HepG2 (cell line): ENCODE data around the gene NET1. TPM values are rescaled to one million over a fixed set of nuclear protein-coding genes. Genes with fewer than 3 reads are reported as not detected.

ENCODE experiments used
- ATAC-seq: fragments of 200-7000 bp; cut with Tn5 transposase; 3 replicates; pipeline ENCODE4 v1.9.1; 2020; ENCODE audit warnings: mild to moderate bottlenecking, moderate library complexity
- BruUV-seq: library from RNA; stranded (reverse); fragments of 400-500 nt; replicated peaks from 2 replicates; lab custom pipeline; 2021; lab: Mats Ljungman, UMichigan
- CTCF ChIA-PET: fragments of 300-600 bp; formaldehyde crosslinking; extraction: SDS; loops from one replicate; lab custom pipeline; 2021; ENCODE audit warnings: low total read pairs, inconsistent platforms, low intra/inter-chr PET ratio; lab: Yijun Ruan, JAX
- POLR2A ChIA-PET: fragments of 350-600 bp; sonication (Branson Sonifier 250); formaldehyde crosslinking; loops from one replicate; lab custom pipeline; 2020; ENCODE audit warnings: antibody characterized with exemption, inconsistent platforms; lab: Yijun Ruan, JAX
- DNase-seq: peaks from one replicate; pipeline ENCODE4 v3.0.0-alpha.2; 2015; ENCODE audit warnings: low spot score
- FAIRE-seq: peaks from 3 replicates; lab custom pipeline; 2011; peaks lifted over from hg19 to GRCh38; lab: Jason Lieb, UNC
- H2AFZ ChIP-seq: one replicate; pipeline ENCODE4 v1.6.1; 2011; ENCODE audit warnings: low read length, inconsistent platforms
- H3K27ac ChIP-seq: fragments of 300-600 bp; 3 replicates; pipeline ENCODE4 v1.8.0; 2011; ENCODE audit warnings: mixed run types, mild to moderate bottlenecking, mixed read lengths, low read length, inconsistent platforms; ENCODE audit not compliant: insufficient read depth; ENCODE audit errors: extremely low read length
- H3K27me3 ChIP-seq, 2 experiments: fragments of 200-600 bp in 1 of 2; 2 replicates in 1 of 2; 3 replicates in 1 of 2; pipeline versions ENCODE4 v1.6.0 to v1.8.0; 2011; ENCODE audit warnings: low read length in 2 of 2, mild to moderate bottlenecking in 2 of 2, moderate library complexity in 2 of 2, inconsistent platforms in 1 of 2; ENCODE audit not compliant: insufficient read depth in 2 of 2, control insufficient read depth in 1 of 2
- H3K36me3 ChIP-seq, 2 experiments: fragments of 200-600 bp in 1 of 2; replicated peaks in 1 of 2; 2 replicates in 1 of 2; 3 replicates in 1 of 2; pipeline versions ENCODE4 v1.5.1 to v1.8.0; 2011; ENCODE audit warnings: low read length in 2 of 2, inconsistent platforms in 1 of 2; ENCODE audit not compliant: insufficient read depth in 2 of 2, control insufficient read depth in 1 of 2
- H3K4me1 ChIP-seq: 2 replicates; pipeline ENCODE4 v1.5.1; 2012; ENCODE audit warnings: low read length, inconsistent platforms; ENCODE audit not compliant: insufficient read depth
- H3K4me2 ChIP-seq: 2 replicates; pipeline ENCODE4 v1.6.0; 2011; ENCODE audit warnings: low read depth, low read length, inconsistent platforms
- H3K4me3 ChIP-seq, 3 experiments: fragments of 200-600 bp in 1 of 3; sonication (generic), shearing (Covaris generic) in 1 of 3; replicated peaks in 1 of 3; 2 replicates each; pipeline ENCODE4 v1.5.1; 2011 to 2016; ENCODE audit warnings: low read length in 3 of 3, inconsistent platforms in 2 of 3, low read depth in 2 of 3, mild to moderate bottlenecking in 2 of 3, control low read depth in 1 of 3, mixed read lengths in 1 of 3; ENCODE audit not compliant: insufficient read depth in 1 of 3
- H3K79me2 ChIP-seq: one replicate; pipeline ENCODE4 v1.6.1; 2011; ENCODE audit warnings: low read length, inconsistent platforms; ENCODE audit not compliant: insufficient read depth
- H3K9ac ChIP-seq: 2 replicates; pipeline ENCODE4 v1.6.0; 2011; ENCODE audit warnings: mild to moderate bottlenecking, low read depth, low read length, inconsistent platforms; ENCODE audit not compliant: insufficient read depth
- H3K9me3 ChIP-seq: 2 replicates; pipeline ENCODE4 v1.5.1; 2012; ENCODE audit warnings: mild to moderate bottlenecking, low read length
- H4K20me1 ChIP-seq: 2 replicates; pipeline ENCODE4 v1.6.0; 2011; ENCODE audit warnings: inconsistent platforms, mild to moderate bottlenecking, low read length, moderate library complexity; ENCODE audit not compliant: insufficient read depth
- CREB3 ChIP-seq: sonication (generic); formaldehyde crosslinking; IDR thresholded peaks from 2 replicates; pipeline ENCODE4 v1.5.0; 2020; ENCODE audit warnings: missing genetic modification reagents
- GLI4 ChIP-seq: sonication (generic); formaldehyde crosslinking; IDR thresholded peaks from 2 replicates; pipeline ENCODE4 v1.5.1; 2020; ENCODE audit warnings: missing genetic modification reagents, mild to moderate bottlenecking, moderate library complexity, borderline replicate concordance
- JDP2 ChIP-seq: sonication (generic); formaldehyde crosslinking; IDR thresholded peaks from 2 replicates; pipeline ENCODE4 v1.8.1; 2022; ENCODE audit warnings: missing genetic modification reagents, borderline replicate concordance
- NBN ChIP-seq: fragments of 450-650 bp; conservative IDR thresholded peaks from 2 replicates; pipeline ENCODE4 v1.6.1; 2017
- NCOA5 ChIP-seq: sonication (generic); formaldehyde crosslinking; IDR thresholded peaks from 2 replicates; pipeline ENCODE4 v1.4.0; 2020; ENCODE audit warnings: missing genetic modification reagents
- POLR2G ChIP-seq: fragments of 200-400 bp; formaldehyde crosslinking; IDR thresholded peaks from 2 replicates; pipeline ENCODE4 v1.6.1; 2018; ENCODE audit warnings: mild to moderate bottlenecking, low read depth, low read length, moderate library complexity
- RBFOX2 ChIP-seq: fragments of 200-400 bp; formaldehyde crosslinking; IDR thresholded peaks from 2 replicates; pipeline ENCODE4 v1.6.1; 2017; ENCODE audit warnings: low read depth, mild to moderate bottlenecking, low read length
- SIN3A ChIP-seq: IDR thresholded peaks from 2 replicates; pipeline ENCODE4 v1.6.1; 2011; ENCODE audit warnings: low read depth, mild to moderate bottlenecking, control low read depth, low read length, borderline replicate concordance
- ZC3H13 ChIP-seq: sonication (generic); formaldehyde crosslinking; IDR thresholded peaks from 2 replicates; pipeline ENCODE4 v1.8.1; 2023; ENCODE audit warnings: mild to moderate bottlenecking, missing genetic modification reagents, moderate library complexity
- ZIK1 ChIP-seq: sonication (generic); formaldehyde crosslinking; IDR thresholded peaks from 2 replicates; pipeline ENCODE4 v1.5.0; 2020; ENCODE audit warnings: mild to moderate bottlenecking, low read depth, missing genetic modification reagents, borderline replicate concordance
- ZNF431 ChIP-seq: sonication (generic); formaldehyde crosslinking; IDR thresholded peaks from 2 replicates; pipeline ENCODE4 v1.9.0; 2022; ENCODE audit warnings: missing genetic modification reagents, low read depth, mild to moderate bottlenecking, borderline replicate concordance
- ZNF562 ChIP-seq: sonication (generic); formaldehyde crosslinking; IDR thresholded peaks from 2 replicates; pipeline ENCODE4 v1.8.0; 2022; ENCODE audit warnings: missing genetic modification reagents, borderline replicate concordance
- ZNF570 ChIP-seq: sonication (generic); formaldehyde crosslinking; IDR thresholded peaks from 2 replicates; pipeline ENCODE4 v1.4.0; 2020; ENCODE audit warnings: mild to moderate bottlenecking, missing genetic modification reagents, borderline replicate concordance
- ZNF616 ChIP-seq: sonication (generic); formaldehyde crosslinking; IDR thresholded peaks from 2 replicates; pipeline ENCODE4 v1.5.0; 2020; ENCODE audit warnings: low read depth, mild to moderate bottlenecking, missing genetic modification reagents
- ZNF790 ChIP-seq: sonication (generic); formaldehyde crosslinking; IDR thresholded peaks from 2 replicates; pipeline ENCODE4 v1.8.0; 2022; ENCODE audit warnings: missing genetic modification reagents, mild to moderate bottlenecking, borderline replicate concordance
- ZNF879 ChIP-seq: sonication (generic); formaldehyde crosslinking; IDR thresholded peaks from 2 replicates; pipeline ENCODE4 v1.8.1; 2023; ENCODE audit warnings: missing genetic modification reagents
- ZSCAN31 ChIP-seq: sonication (generic); formaldehyde crosslinking; IDR thresholded peaks from 2 replicates; pipeline ENCODE4 v1.5.0; 2020; ENCODE audit warnings: low read depth, mild to moderate bottlenecking, missing genetic modification reagents
- WGBS: methylation state at CpG from one replicate; pipeline ENCODE4 v1.1.6; 2017; ENCODE audit warnings: low lambda C conversion rate; 5-methylcytosine and 5-hydroxymethylcytosine counted together
- in situ Hi-C: cut with HindIII; loops from 2 replicates; pipeline ENCODE4 v1.10.0; 2017; ENCODE audit warnings: low pct_unique_long_range_greater_than_20kb; ENCODE audit not compliant: extremely low pct_ligation_motif_present
- intact Hi-C: fragments of 100-400 bp; cut with micrococcal nuclease; formaldehyde crosslinking; loops from one replicate; pipeline ENCODE4 v1.10.0; 2022; ENCODE audit not compliant: unreplicated experiment
- polyA plus RNA-seq, 8 experiments: library from polyadenylated mRNA; depleted of rRNA in 3 of 8; stranded (reverse) in 7 of 8; unstranded in 1 of 8; fragments of >200 nt; fragmentation: Illumina TruSeq in 4 of 8; extraction: Trizol in 4 of 8; gene quantifications; 2 replicates each; pipeline versions ENCODE4 v1.2.1 to v1.2.3, GENCODE V29; 2011 to 2016; ENCODE audit warnings: low read depth in 4 of 8, missing spikeins in 1 of 8, mixed read lengths in 1 of 8; ENCODE audit not compliant: insufficient read depth in 1 of 8
- total RNA-seq, 5 experiments: library from RNA; depleted of rRNA; stranded (reverse); fragments of >200 nt; fragmentation: Illumina TruSeq; extraction: Trizol; gene quantifications; 2 replicates each; pipeline ENCODE4 v1.2.3, GENCODE V29; 2016; ENCODE audit warnings: low read depth in 1 of 5
- TF ChIP-seq, protein P1 (sequence below): sonication (generic); formaldehyde crosslinking; IDR thresholded peaks from 2 replicates; pipeline ENCODE4 v1.4.0; 2020; ENCODE audit warnings: missing genetic modification reagents
- TF ChIP-seq, protein P2 (sequence below): IDR thresholded peaks from 2 replicates; pipeline ENCODE4 v1.6.1; 2018; ENCODE audit warnings: missing genetic modification reagents, mild to moderate bottlenecking, missing compliant biosample characterization

NET1 gene
- total and polyA plus RNA-seq, 2 of the 13 experiments (the other 11 are each of a cell fraction or from before 2014, with no cell fraction given): 48.1 to 65.8 TPM

DNA sequence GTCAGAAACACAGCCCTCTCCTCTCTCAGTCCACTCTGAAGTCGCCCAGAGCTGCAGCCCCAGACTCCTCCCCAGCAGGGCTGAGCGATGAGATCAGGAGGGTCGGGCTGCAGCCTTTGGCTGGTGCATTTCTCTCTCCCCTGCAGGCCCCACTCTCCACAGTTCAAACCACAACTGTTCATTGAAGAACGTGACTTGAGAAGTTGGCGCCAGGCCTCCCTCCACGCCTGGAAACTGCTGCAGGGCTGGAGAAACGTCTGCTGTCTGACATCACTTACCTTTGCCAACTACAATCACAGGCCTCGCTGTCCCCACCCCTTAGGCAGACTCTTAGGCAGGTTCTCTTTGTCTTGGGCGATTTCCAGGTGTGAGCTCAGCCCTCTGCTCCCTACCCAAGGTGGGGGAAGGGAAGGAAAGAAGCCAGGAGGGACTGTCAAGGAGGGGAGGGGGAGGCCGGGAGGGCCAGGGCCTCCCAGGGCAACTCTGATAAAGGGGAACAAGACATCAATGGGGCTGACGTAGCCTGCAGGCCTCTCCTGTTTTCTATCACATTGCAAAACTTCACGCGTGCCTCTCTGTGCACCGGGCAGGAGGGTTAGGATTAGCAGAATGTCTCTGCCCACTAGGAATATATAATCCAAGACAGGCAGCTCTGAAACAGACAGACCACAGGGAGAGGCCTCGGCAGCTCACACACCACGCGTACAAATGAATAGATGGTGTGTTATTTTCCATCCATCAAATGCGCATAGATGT is 54.3 kb downstream of the NET1 start (continued):
- TF ChIP-seq, protein P1, sequence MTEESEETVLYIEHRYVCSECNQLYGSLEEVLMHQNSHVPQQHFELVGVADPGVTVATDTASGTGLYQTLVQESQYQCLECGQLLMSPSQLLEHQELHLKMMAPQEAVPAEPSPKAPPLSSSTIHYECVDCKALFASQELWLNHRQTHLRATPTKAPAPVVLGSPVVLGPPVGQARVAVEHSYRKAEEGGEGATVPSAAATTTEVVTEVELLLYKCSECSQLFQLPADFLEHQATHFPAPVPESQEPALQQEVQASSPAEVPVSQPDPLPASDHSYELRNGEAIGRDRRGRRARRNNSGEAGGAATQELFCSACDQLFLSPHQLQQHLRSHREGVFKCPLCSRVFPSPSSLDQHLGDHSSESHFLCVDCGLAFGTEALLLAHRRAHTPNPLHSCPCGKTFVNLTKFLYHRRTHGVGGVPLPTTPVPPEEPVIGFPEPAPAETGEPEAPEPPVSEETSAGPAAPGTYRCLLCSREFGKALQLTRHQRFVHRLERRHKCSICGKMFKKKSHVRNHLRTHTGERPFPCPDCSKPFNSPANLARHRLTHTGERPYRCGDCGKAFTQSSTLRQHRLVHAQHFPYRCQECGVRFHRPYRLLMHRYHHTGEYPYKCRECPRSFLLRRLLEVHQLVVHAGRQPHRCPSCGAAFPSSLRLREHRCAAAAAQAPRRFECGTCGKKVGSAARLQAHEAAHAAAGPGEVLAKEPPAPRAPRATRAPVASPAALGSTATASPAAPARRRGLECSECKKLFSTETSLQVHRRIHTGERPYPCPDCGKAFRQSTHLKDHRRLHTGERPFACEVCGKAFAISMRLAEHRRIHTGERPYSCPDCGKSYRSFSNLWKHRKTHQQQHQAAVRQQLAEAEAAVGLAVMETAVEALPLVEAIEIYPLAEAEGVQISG (CRISPR knock-in tag): peak; percentile 30; the same call in 1 of the 2 replicates
- TF ChIP-seq POLR2G: peak; percentile 39; the same call in 1 of the 2 replicates
- TF ChIP-seq ZC3H13: no peak
- TF ChIP-seq CREB3 (CRISPR knock-in tag): no peak
- TF ChIP-seq ZNF879: 0 out of 2 replicates have a peak, but pooled peaks have one; percentile 72
- no peak for TF ChIP-seq JDP2 (CRISPR knock-in tag)

- no peak overlapping the region for H3K9ac ChIP-seq
- no TSS peak for BruUV-seq
- WGBS: 61% methylated on average over 4 of the region's 8 CpGs
- H3K9me3 ChIP-seq: no peaks in the 10 kb centered on the region
- ATAC-seq (peak; percentile 16), FAIRE-seq (no peak), DNase-seq (no peak)
- intact Hi-C loops: no loop called here
- CTCF ChIA-PET: no interaction called here
- in situ Hi-C loops: no loop called here
- H3K4me1 ChIP-seq: peaks cover 43% of the 10 kb centered on the region
- no peaks in the 10 kb centered on the region for H3K79me2 ChIP-seq
- POLR2A ChIA-PET: interaction anchor here (0.7 to 2.3 kb wide), 4 partner anchors 20 to 114 kb away, joined by 3 to 12 read pairs (median 6); no protein-coding TSS in a partner anchor
- H4K20me1 ChIP-seq: no peaks in the 10 kb centered on the region
- H3K4me3 ChIP-seq: 0 out of 6 replicates have a peak overlapping the region, but pooled peaks of 1 of the 3 experiments have one; percentile 65
- no peak overlapping the region for H3K27ac ChIP-seq
- H3K36me3 ChIP-seq: no peaks in the 10 kb centered on the region
- H3K27me3 ChIP-seq: no peaks in the 10 kb centered on the region; a peak in 2 of 5 replicates
- peak overlapping the region; percentile 85; the same call in 1 of the 2 replicates for H3K4me2 ChIP-seq
- peak overlapping the region; percentile 83 for H2AFZ ChIP-seq
- TF ChIP-seq ZNF570 (no peak), ZSCAN31 (CRISPR knock-in tag) (no peak), SIN3A (no peak), NCOA5 (CRISPR knock-in tag) (no peak), ZNF616 (CRISPR knock-in tag) (no peak), ZNF562 (CRISPR knock-in tag) (no peak), NBN (no peak), RBFOX2 (no peak), ZIK1 (CRISPR knock-in tag) (no peak), ZNF431 (CRISPR knock-in tag) (no peak), GLI4 (no peak), ZNF790 (CRISPR knock-in tag) (no peak)
- TF ChIP-seq, protein P2, sequence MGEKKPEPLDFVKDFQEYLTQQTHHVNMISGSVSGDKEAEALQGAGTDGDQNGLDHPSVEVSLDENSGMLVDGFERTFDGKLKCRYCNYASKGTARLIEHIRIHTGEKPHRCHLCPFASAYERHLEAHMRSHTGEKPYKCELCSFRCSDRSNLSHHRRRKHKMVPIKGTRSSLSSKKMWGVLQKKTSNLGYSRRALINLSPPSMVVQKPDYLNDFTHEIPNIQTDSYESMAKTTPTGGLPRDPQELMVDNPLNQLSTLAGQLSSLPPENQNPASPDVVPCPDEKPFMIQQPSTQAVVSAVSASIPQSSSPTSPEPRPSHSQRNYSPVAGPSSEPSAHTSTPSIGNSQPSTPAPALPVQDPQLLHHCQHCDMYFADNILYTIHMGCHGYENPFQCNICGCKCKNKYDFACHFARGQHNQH (CRISPR knock-in tag): no peak
These were observed 54.8 kb downstream of the NET1 start for GRCh38 chr10:5467207-5467535.
